ENCODE measurements around the gene MAP2. TPM values are rescaled to one million over a fixed set of nuclear protein-coding genes. Genes with fewer than 3 reads are reported as not detected.

Gene MAP2
- total and polyA plus RNA-seq, 2 donors from 2014 or later = 3.6 to 11.4 TPM

DNA sequence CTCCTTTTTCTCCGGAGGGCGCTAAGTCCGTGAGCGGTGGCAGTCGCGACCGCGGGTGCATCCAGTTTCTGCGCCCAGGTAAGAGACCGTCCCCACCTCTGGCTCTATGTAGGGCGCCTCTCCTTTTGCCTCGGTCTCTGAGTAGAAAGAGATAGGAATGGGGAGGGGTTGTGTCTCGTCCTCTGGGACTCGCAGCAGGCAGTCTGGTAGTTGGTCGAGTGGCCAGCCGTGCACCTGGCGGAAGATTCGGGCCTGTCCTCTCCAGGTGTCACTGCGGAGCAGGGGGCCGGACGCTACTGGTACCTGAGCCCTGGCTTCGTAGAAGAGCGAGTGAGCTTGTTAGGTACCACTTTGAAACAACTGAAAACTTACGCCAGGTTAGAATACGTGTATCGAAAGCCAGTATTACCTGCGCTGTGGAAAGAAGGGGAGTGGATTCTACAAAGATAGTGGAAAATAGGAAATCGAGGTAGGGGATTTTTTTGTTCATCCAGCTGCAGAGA lies 403 bp downstream of the MAP2 start:
- Histone ChIP-seq H3K9ac (ENCODE audit: low read length in 3 of 3) (peak overlapping the region; percentile 29 to 73 (median 66)), H3K27me3 (ENCODE audit: control insufficient read depth, insufficient read depth, low read length) (no peaks in the 10 kb centered on the region), H3K27ac (ENCODE audit: low read depth in 2 of 2, low read length in 2 of 2) (no peak overlapping the region), H3K4me1 (ENCODE audit: control insufficient read depth in 2 of 3, insufficient read depth in 2 of 3, low read depth in 1 of 3, low read length in 3 of 3) (peaks cover 0 to 7% (median 0%) of the 10 kb centered on the region in 3 donors), H3K36me3 (ENCODE audit: control insufficient read depth in 2 of 3, insufficient read depth in 3 of 3, low read length in 3 of 3) (no peaks in the 10 kb centered on the region), H3K9me3 (ENCODE audit: control insufficient read depth in 2 of 3, insufficient read depth in 1 of 3, low read length in 3 of 3) (no peaks in the 10 kb centered on the region), H3K4me3 (ENCODE audit: low read length in 3 of 3) (peak overlapping the region; percentile 51 to 85 (median 77))
- intact Hi-C loops (cut with DNase I) = no loop called here
- TF ChIP-seq, protein P1, sequence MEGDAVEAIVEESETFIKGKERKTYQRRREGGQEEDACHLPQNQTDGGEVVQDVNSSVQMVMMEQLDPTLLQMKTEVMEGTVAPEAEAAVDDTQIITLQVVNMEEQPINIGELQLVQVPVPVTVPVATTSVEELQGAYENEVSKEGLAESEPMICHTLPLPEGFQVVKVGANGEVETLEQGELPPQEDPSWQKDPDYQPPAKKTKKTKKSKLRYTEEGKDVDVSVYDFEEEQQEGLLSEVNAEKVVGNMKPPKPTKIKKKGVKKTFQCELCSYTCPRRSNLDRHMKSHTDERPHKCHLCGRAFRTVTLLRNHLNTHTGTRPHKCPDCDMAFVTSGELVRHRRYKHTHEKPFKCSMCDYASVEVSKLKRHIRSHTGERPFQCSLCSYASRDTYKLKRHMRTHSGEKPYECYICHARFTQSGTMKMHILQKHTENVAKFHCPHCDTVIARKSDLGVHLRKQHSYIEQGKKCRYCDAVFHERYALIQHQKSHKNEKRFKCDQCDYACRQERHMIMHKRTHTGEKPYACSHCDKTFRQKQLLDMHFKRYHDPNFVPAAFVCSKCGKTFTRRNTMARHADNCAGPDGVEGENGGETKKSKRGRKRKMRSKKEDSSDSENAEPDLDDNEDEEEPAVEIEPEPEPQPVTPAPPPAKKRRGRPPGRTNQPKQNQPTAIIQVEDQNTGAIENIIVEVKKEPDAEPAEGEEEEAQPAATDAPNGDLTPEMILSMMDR (IDR thresholded peaks at IDR 0.05; ENCODE audit: borderline replicate concordance, extremely low read depth, insufficient read depth) = peak; percentile 5
- peak; percentile 37 to 79 (median 67) for DNase-seq
- FAIRE-seq = no peak

DNA sequence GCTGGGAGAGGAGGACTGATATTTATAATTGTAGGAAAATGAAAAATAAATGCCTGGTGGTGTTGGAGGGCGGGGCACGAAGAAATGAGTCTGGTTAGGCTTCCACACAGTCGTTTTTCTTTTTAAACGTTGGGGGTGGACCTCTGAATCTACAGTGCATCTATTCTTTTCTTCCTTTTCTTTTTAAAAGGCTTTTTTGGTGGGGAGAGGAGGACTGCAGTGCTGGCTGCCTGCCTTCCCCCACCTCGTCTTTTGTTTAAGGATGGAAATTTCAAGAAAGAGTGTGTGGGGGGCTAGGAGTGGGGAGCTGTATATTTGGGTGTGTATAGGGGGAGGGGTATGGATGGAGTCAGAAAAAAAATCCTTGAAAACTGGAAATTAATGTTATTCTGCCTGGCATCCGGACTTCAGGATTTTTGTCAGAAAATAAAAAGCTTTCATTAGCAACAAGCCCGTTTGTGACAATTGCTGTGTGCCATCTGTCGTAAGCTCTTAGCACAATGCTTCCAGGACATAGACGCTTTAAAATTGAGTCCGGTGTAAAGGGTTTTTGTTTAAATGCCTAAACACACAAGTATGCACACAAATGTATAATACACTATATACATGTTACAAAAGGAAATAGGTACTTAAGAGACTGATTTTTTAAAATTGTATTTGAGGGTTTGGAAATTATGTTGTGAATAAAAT lies 1.1 kb downstream of the MAP2 start:
- TF ChIP-seq, protein P1 (IDR thresholded peaks at IDR 0.05; ENCODE audit: borderline replicate concordance, extremely low read depth, insufficient read depth) = no peak
- peak overlapping the region; percentile 51 to 85 (median 77) for H3K4me3 ChIP-seq (ENCODE audit: low read length in 3 of 3)
- no peak for FAIRE-seq
- H3K9ac ChIP-seq (ENCODE audit: low read length in 3 of 3) = peak overlapping the region; percentile 29 to 73 (median 66)
- H3K27ac ChIP-seq (ENCODE audit: low read depth in 2 of 2, low read length in 2 of 2) = no peak overlapping the region
- H3K4me1 ChIP-seq (ENCODE audit: control insufficient read depth in 2 of 3, insufficient read depth in 2 of 3, low read depth in 1 of 3, low read length in 3 of 3) = peaks cover 0 to 7% (median 0%) of the 10 kb centered on the region in 3 donors
- no peaks in the 10 kb centered on the region for H3K27me3 ChIP-seq (ENCODE audit: control insufficient read depth, insufficient read depth, low read length)
- no peaks in the 10 kb centered on the region for H3K9me3 ChIP-seq (ENCODE audit: control insufficient read depth in 2 of 3, insufficient read depth in 1 of 3, low read length in 3 of 3)
- intact Hi-C loops (cut with DNase I) = no loop called here
- no peaks in the 10 kb centered on the region for H3K36me3 ChIP-seq (ENCODE audit: control insufficient read depth in 2 of 3, insufficient read depth in 3 of 3, low read length in 3 of 3)
- peak in 3 of 5 donors; percentile 16 to 31 (median 28) for DNase-seq

DNA sequence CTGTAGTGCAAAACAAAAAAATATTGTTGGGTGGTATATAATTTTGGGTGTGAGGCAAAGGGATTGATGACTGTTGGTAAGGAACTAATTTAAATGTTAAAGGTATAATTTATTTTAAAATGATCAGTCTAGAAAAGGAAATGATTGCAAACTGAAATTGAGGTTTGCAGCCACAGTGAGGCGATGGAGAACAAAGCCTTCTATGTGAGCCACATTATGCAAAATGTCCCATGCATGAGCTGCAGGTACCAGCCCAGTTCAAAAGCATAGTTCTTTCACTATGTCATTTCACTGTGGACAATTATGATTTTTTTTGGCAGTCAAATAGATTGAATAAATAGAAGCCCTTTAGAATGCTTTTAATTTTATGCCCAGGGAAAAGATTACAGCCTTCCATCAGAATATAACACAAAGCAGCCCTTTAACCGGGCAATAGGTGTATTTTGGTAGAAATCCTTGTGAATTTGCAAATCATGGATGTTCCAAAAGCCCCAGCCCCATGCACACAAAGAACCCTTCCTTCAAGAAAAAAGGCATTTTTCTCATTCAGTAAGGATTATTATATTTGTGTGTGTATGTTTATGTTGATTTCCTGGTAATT lies 1.7 kb downstream of the MAP2 start:
- intact Hi-C loops (cut with DNase I) = no loop called here
- peak in 3 of 5 donors; percentile 38 to 78 (median 76) for DNase-seq
- Histone ChIP-seq H3K9ac (ENCODE audit: low read length in 3 of 3) (no peak overlapping the region), H3K9me3 (ENCODE audit: control insufficient read depth in 2 of 3, insufficient read depth in 1 of 3, low read length in 3 of 3) (no peaks in the 10 kb centered on the region), H3K4me3 (ENCODE audit: low read length in 3 of 3) (peak overlapping the region in 2 of 3 donors; percentile 51 to 85), H3K36me3 (ENCODE audit: control insufficient read depth in 2 of 3, insufficient read depth in 3 of 3, low read length in 3 of 3) (no peaks in the 10 kb centered on the region), H3K4me1 (ENCODE audit: control insufficient read depth in 2 of 3, insufficient read depth in 2 of 3, low read depth in 1 of 3, low read length in 3 of 3) (peaks cover 0 to 7% (median 0%) of the 10 kb centered on the region in 3 donors), H3K27me3 (ENCODE audit: control insufficient read depth, insufficient read depth, low read length) (no peaks in the 10 kb centered on the region), H3K27ac (ENCODE audit: low read depth in 2 of 2, low read length in 2 of 2) (no peak overlapping the region)
- TF ChIP-seq, protein P1 (IDR thresholded peaks at IDR 0.05; ENCODE audit: borderline replicate concordance, extremely low read depth, insufficient read depth) = peak; percentile 37
- peak; percentile 45 for FAIRE-seq
